Gastrocnemius medialis (tissue), 4 donors: ENCODE results near the gene UNC13B. TPM values are rescaled to one million over a fixed set of nuclear protein-coding genes. Genes with fewer than 3 reads are reported as not detected.

Experiments
- ATAC-seq, 2 donors: fragments of 150-250 bp; one replicate each; pipeline ENCODE4 v1.9.1; 2016
- DNase-seq, 2 donors: peaks; one replicate each; pipeline ENCODE4 v3.0.0-alpha.2; 2019
- H3K27ac ChIP-seq, 4 donors: fragments of 200-600 bp; sonication (generic); 1 replicate in 1 of 4; 2 replicates in 3 of 4; pipeline ENCODE4 v1.5.1; 2016 to 2018; ENCODE audit warnings: mild to moderate bottlenecking in 2 of 4, moderate library complexity in 1 of 4
- H3K27me3 ChIP-seq, 3 donors: fragments of 200-600 bp; sonication (generic) in 2 of 3; 1 replicate in 1 of 3; 2 replicates in 2 of 3; pipeline versions ENCODE4 v1.5.1 to v1.6.0; 2016 to 2019; ENCODE audit warnings: mild to moderate bottlenecking in 1 of 3, moderate library complexity in 1 of 3
- H3K36me3 ChIP-seq, 2 donors: fragments of 200-600 bp; sonication (generic) in 1 of 2; one replicate each; pipeline ENCODE4 v1.5.1; 2017 to 2018
- H3K4me1 ChIP-seq, 2 donors: fragments of 200-600 bp; sonication (generic) in 1 of 2; one replicate each; pipeline ENCODE4 v1.5.1; 2016 to 2017; ENCODE audit warnings: mild to moderate bottlenecking in 2 of 2
- H3K4me3 ChIP-seq, 4 donors: fragments of 200-600 bp; sonication (generic) in 3 of 4; 1 replicate in 1 of 4; 2 replicates in 3 of 4; pipeline ENCODE4 v1.5.1; 2016 to 2019; ENCODE audit warnings: mild to moderate bottlenecking in 2 of 4
- H3K9me3 ChIP-seq, 3 donors: fragments of 200-600 bp; sonication (generic) in 2 of 3; 1 replicate in 1 of 3; 2 replicates in 2 of 3; pipeline ENCODE4 v1.5.1; 2016 to 2019
- CTCF ChIP-seq, 5 experiments: fragments of 450-650 bp in 3 of 5; fragments of 200-600 bp in 2 of 5; sonication (generic) in 2 of 5; IDR thresholded peaks in 4 of 5; conservative IDR thresholded peaks in 1 of 5; 1 replicate in 4 of 5; 2 replicates in 1 of 5; pipeline ENCODE4 v1.5.1; 2016 to 2019; ENCODE audit warnings: antibody characterized with exemption in 5 of 5, mild to moderate bottlenecking in 3 of 5, moderate library complexity in 3 of 5
- POLR2A ChIP-seq, 2 donors: fragments of 450-650 bp; IDR thresholded peaks; one replicate each; pipeline ENCODE4 v1.6.1; 2017; ENCODE audit warnings: antibody characterized with exemption in 2 of 2, mild to moderate bottlenecking in 2 of 2, moderate library complexity in 2 of 2
- in situ Hi-C, 4 donors: fragments of 200-750 bp; cut with MboI; loops; one replicate each; pipeline versions ENCODE4 v1.15.0 to v1.8.0; 2017; ENCODE audit warnings: low sequenced_read_pairs in 4 of 4
- intact Hi-C: fragments of 100-400 bp; cut with DNase I; formaldehyde crosslinking; loops from one replicate; pipeline ENCODE4 v1.15.1; 2023; ENCODE audit warnings: low total_unique reads
- total RNA-seq, 4 donors: library from RNA; depleted of rRNA; stranded (reverse); fragments of >200 nt; gene quantifications; one replicate each; pipeline versions ENCODE4 v1.1.0 to v1.2.3, GENCODE V29; 2016

The UNC13B gene
- total RNA-seq, 4 donors from 2014 or later, result 7.5 to 17.5 (median 13.1) TPM

GRCh38 chr9:35395076-35395705 lies 233.4 kb downstream of the UNC13B start:
- intact Hi-C loops, result no loop called here
- Histone ChIP-seq H3K4me3 (no peak overlapping the region), H3K27me3 (no peaks in the 10 kb centered on the region), H3K36me3 (peaks cover 0 to 72% of the 10 kb centered on the region in 2 donors), H3K9me3 (no peaks in the 10 kb centered on the region), H3K4me1 (no peaks in the 10 kb centered on the region), H3K27ac (no peak overlapping the region)
- ATAC-seq (no peak), DNase-seq (no peak)
- in situ Hi-C loops, result no loop called here
- TF ChIP-seq CTCF (IDR thresholded peaks at IDR 0.05 in 4 of 5, conservative IDR thresholded peaks at IDR 0.05 in 1 of 5), result no peak
- TF ChIP-seq POLR2A (IDR thresholded peaks at IDR 0.05), result no peak

- Histone ChIP-seq H3K9me3 (no peaks in the 10 kb centered on the region), H3K4me3 (no peak overlapping the region), H3K4me1 (no peaks in the 10 kb centered on the region), H3K27ac (no peak overlapping the region), H3K27me3 (no peaks in the 10 kb centered on the region), H3K36me3 (peaks cover 0 to 72% of the 10 kb centered on the region in 2 donors)
- DNase-seq (no peak), ATAC-seq (no peak)
- in situ Hi-C loops, result no loop called here
- intact Hi-C loops, result no loop called here
- no peak for TF ChIP-seq POLR2A (IDR thresholded peaks at IDR 0.05)
- TF ChIP-seq CTCF (IDR thresholded peaks at IDR 0.05 in 4 of 5, conservative IDR thresholded peaks at IDR 0.05 in 1 of 5), result no peak
Observed at GRCh38 chr9:35395706-35396101, 233.9 kb downstream of the UNC13B start.

- no peak overlapping the region for H3K27ac ChIP-seq
- H3K9me3 ChIP-seq, result no peaks in the 10 kb centered on the region
- no peak overlapping the region for H3K4me3 ChIP-seq
- DNase-seq (no peak), ATAC-seq (no peak)
- intact Hi-C loops, result no loop called here
- no peaks in the 10 kb centered on the region for H3K27me3 ChIP-seq
- peaks cover 0 to 71% of the 10 kb centered on the region in 2 donors for H3K36me3 ChIP-seq
- no peaks in the 10 kb centered on the region for H3K4me1 ChIP-seq
- TF ChIP-seq POLR2A (IDR thresholded peaks at IDR 0.05) (no peak), CTCF (IDR thresholded peaks at IDR 0.05 in 4 of 5, conservative IDR thresholded peaks at IDR 0.05 in 1 of 5) (no peak)
- in situ Hi-C loops, result no loop called here
Observed at GRCh38 chr9:35396560-35397215, 234.9 kb downstream of the UNC13B start.

GRCh38 chr9:35397216-35397698 lies 235.4 kb downstream of the UNC13B start:
- ATAC-seq, result no peak
- Histone ChIP-seq H3K27me3 (no peaks in the 10 kb centered on the region), H3K9me3 (no peaks in the 10 kb centered on the region), H3K27ac (no peak overlapping the region), H3K4me3 (no peak overlapping the region), H3K4me1 (no peaks in the 10 kb centered on the region), H3K36me3 (peaks cover 0 to 73% of the 10 kb centered on the region in 2 donors)
- TF ChIP-seq CTCF (IDR thresholded peaks at IDR 0.05 in 4 of 5, conservative IDR thresholded peaks at IDR 0.05 in 1 of 5) (no peak), POLR2A (IDR thresholded peaks at IDR 0.05) (no peak)
- DNase-seq, result no peak
- intact Hi-C loops, result no loop called here
- in situ Hi-C loops, result no loop called here
